SIG-M5 treated with dmso at 0.1 percent for 504 hours (cell line): ENCODE results near the gene CCDC63.
A peak's percentile ranks its signal among the peaks of the same experiment; 100 is the strongest.

ENCODE experiments used
- DNase-seq: peaks from one replicate; lab custom pipeline; 2025; ENCODE audit not compliant: unreplicated experiment; lab: John Stamatoyannopoulos, UW

The CCDC63 gene

DNA sequence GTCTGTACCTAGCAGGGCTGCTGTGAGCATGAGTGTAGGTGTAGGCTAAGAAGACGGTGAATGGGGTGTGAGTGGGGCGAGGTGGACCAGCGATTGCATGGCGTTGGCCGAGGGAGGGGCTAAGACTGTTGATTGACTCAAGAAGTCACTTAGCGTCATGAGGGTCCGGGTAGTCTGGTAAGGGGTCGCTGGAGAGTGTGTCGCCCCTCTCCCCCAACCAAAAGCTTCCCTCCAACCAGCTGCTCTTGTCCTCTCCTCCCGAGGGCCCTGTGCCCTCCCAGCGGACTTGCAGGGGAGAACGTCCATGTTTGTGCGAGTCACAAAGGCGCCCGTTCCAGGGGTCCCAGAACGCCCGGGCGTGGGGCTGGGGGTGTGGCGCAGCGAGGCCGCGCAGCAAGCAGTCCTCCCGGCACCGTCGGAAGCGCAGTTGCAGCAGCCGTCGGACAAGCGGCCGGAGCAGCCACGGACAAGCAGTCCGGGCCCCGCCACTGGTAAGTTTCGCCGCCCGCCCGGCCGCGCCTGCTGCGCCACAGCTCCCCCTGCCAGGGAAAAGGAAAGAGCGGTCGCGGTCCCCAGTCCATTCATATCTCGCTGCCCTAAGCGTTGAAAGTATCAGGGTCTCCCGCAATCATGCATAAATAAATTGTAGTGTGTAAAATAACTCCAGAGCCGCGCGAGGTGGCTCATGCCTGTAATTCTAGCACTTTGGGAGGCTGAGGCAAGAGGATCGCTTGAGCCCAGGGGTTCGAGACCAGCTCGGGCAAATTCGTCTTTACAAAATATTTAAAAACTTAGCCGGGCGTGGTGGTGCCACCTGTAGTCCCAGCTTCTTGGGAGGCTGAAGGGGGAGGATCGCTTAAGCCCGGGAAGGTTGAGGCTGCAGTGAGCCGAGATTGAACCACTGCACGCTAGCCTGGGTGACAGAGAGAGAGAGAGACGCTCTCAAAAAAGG lies at the start of gene CCDC63:
CCDC63 (plus strand) TSS at position 373 of the 952 bp plus-strand sequence. CDS start 5,968 bp downstream, outside the sequence.
- DNase-seq = peak; percentile 62

DNA sequence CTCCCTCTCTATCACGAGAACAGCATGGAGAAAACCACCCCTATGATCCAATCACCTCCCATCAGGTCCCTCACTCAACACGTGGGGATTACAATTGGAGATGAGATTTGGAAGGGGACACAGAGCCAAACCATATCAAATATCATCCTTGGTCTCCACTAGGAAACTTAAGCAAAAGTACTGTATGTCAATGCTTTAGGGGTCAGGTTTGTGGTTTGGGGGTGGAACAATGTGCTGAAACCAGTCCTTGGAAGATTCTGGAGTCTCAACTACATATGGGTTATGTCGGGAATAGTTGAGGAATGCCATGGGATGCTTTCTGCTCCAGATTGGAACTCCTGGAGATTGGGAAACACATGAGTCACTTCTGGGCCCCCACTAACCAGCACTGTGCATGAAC lies 48.3 kb upstream of the CCDC63 start:
- no peak for DNase-seq

DNA sequence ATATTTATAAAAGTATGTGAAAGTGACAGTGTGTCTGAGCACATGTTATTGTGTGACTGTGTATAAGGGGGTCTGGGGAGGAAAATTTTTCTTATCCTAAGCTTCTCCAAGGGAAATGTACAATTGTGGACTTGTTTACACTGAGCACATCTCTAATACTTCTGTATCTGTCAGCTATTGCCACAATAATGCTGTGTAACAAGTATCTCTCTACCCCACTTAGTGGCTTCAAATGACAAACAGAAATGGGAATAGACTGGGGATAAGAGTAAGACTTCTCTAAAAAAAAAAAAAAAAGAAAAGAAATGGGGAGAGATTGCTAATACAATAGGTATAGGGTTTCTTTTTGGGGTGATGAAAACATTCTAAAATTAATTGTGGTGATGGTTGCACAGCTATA lies 44.3 kb upstream of the CCDC63 start:
- DNase-seq = no peak

DNA sequence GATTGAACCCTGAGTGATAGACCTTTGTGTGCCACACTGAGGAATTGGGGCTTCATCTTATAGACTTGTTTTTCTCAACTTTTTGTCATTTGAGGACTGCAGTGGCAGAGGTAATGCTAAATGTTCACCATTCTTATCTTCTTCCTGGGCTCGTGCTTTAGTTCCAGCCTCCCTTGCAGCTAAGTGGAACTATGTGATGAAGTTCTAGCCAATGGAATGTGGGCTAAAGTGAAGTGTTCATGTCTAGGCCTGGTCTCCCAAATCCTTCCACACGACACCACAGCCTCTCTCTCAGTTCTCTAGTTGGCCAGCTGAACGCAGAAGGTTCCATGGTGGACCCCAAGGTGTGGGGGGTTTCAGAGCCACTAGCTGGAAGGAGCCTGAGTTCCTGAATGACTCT lies 42.4 kb upstream of the CCDC63 start:
- DNase-seq = no peak

DNA sequence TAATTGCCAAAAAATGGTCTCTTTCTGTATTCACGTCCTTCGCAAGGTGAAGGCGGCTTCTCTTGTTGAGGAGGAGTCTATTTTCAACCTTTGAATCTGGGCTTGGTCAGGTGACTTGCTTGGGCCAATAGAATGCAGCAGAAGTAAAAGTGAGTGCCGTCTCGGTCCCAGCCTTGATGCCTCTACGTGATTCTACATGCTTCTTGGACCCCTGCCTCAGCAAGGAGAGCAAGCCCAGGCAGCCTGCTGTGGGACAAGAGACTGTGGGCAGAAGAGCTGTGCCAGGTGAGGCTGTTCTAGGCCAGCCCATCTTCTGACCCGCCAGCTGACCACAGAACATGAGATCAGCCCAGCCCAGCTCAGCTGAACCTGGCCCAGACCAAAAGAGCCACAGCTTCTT lies 39.1 kb upstream of the CCDC63 start:
- no peak for DNase-seq

DNA sequence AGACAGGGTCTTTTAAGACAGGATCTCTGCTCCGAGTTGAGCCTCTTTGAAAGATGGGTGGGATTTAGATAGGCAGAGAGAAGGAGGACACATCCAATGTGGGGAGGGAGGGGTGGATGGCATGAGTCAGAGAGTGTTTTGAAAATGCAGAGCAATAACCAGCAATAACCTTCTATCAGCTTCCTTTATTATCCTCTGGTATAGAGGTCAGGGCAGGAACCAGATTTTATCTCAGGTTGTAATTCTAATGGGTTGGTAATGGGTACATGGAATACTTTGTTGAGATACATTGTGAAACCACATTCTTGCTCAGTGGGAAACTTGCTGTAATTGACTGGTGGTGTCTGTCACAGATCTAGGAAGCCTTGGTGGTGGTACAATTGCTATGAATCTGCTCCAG lies 37.6 kb upstream of the CCDC63 start:
- DNase-seq = no peak

DNA sequence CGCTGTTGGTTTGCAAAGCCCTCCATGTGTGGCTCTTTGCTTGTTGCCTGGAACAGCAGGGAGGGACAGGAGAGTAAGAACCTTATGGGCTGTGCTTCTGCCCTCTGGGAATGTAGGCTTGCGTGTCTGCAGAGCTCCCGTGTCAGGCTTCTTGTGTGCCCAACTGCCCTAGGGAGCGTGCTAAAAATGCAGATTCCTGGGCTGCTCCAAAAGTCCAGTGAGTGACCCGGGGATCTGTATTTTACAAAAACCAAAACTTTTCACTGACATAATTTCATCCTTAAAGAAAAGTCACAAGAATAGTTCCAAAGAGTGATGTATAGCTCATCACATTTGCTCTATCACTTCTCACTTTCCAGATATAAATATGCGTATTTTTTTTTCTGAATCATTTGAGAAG lies 34.8 kb upstream of the CCDC63 start:
- DNase-seq = no peak

DNA sequence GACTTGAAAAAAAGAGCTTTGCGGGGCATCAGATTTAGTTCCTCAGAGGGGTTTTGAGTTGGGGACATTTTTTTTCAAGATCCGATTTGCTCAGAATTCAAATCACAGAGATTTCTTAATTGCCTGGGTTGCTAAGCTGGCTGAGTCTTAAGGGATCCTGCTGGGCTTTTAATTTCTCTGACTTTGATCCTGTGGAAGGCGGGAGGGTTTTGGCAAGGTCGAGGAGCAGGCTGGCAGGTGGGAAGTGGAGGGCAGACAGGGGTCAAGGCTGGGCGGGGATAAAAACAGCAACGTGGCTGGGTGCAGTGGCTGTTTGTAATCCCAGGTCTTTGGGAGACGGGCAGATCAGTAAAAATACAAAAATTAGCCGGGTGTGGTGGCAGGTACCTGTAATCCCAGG lies 33.5 kb upstream of the CCDC63 start:
- no peak for DNase-seq

DNA sequence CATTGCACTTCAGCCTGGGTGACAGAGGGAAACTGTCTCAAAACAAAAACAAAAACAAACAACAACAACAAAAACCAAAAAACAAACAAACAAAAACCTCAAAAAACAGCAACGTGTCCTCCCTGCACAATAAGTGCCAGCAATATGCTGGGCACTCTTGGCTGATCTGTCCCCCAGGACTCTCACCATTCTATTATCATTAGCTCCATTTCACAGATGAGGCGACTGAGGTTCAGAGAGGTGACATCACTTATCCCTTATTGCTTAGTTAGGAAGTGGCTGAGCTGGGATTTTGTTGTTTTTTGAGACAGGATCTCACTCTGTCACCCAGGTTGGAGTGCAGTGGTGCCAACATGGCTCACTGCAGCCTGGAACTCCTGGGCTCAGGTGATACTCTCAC lies 33.0 kb upstream of the CCDC63 start:
- DNase-seq = no peak

DNA sequence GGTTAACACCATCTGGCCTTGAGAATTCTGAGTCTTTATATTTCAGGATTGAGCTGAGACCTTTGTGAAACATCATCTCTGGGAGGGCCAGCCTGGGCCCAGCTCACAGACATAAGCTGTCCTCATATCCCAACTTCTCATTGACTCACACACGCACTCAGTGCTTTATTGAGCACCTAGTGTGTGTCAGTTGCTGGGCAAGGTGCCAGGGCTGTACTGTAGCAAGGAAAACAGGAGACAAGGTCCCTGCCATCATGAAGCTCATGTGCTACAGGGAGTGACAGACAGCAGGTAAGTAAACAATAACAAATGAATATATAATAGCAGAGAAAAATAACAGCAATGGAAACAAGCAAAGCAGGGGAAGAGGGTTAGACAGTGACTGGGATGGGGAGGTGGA lies 30.5 kb upstream of the CCDC63 start:
- DNase-seq = no peak

DNA sequence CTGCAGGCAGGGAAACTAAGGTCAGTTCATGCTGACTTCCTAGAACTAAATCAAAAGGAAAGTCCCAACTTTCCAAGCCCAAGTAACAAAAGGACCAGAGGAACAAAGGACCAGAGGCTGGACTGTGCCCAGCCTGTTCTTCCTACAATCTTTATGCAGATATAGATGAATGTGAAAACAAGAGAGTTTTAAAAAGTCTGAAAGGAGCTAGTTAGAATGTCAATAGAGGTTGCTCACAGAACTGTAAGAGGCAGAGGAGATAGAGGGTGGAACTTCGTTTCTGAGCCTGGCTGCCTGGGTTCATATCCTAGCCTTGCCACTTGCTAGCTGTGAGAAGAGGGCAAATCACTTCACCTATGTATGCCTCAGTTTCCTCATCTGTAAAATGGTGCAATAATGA lies 30.0 kb upstream of the CCDC63 start:
- DNase-seq = no peak

DNA sequence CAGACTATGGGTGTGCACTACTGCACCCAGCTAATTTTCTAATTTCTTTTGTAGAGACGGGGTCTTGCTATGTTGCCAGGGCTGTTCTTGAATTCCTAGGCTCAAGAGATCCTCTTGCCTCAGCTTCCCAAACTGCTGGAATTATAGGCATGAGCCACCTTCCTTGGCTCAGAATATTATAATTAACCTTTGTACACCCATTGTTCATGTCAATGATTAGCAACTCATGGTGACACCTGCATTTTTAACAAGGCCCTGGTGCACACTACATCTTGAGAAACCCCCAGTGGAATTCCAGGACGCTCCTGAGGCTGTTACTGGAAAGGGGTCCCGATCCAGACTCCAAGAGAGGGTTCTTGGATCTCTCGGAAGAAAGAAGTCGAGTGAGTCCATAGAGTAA lies 28.3 kb upstream of the CCDC63 start:
- DNase-seq = no peak

DNA sequence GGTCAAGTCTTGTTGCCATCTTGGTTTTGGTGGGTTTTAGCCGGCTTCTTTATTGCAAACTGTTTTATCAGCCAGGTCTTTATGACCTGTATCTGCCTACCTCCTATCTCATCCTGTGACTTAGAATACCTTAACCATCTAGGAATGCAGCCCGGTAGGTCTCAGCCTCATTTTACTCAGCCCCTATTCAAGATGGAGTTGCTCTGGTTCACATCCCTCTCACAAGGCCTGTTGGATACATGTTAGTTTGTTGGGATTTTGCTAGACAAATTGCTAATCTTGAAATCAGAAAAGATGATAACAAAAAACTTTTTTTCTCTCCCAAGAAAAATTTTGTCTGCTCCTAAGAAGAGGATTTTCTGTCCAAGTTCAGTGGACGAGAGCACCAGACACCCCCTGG lies 27.6 kb upstream of the CCDC63 start:
- no peak for DNase-seq

DNA sequence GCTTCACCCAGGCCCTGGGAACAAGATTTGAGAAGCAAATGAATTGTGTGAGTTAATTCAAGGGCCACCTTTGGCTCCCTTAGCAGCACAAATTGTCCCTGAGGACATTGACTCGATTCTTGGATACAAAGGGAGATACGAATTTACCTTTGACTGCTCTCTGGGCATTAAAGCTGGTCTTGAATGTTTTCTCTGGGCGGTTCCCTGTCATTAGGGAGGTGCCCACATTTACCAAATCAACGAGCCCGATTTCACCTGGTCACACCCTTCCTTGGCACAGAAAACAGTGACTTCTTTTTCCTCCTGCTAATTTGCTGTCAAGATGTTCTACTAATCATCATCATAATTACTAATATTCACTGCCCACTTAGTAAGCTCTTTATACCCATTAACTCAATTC lies 27.1 kb upstream of the CCDC63 start:
- DNase-seq = no peak

DNA sequence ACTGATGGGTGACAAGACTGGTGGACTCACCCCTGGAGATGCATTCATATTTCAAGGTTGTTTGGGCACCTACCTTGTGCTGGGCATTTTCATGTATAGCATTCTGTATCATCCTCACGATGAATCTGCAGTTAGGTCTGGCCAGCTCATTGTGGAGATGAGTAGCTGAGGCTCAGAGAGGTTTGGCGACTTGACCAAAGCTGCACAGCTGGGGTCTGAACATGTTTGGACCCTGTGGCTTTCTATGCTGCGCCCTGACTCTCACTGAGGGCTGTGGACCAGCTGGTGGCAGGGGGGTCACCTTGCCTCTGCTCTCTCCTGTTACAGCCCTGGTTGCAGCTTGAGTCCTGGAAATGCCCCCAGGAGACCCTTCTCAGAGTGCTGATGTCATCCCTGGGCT lies 24.9 kb upstream of the CCDC63 start:
- DNase-seq = no peak

DNA sequence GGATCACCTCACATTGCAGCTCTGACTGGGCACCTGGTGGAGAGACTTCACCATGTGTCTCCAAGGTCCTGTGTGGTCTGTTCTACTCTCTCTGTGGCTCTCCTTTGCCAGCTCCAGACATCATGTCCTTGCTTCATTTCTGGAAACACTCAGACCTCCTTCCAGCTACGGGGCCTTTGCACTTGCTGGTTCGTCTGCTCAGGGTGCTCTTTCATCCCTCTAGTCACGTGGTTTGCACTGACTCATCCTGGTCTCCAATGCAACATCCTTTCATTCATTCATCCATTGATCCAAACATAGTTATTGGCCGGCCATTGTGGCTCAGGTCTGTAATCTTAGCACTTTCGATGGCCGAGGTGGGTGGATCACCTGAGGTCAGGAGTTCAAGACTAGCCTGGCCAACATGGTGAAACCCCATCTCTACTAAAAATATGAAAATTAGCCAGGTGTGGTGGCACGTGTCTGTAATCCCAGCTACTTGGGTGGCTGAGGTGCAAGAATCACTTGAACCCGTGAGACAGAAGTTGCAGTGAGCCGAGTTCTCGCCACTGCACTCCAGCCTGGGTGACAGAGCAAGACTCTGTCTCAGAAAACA lies 23.9 kb upstream of the CCDC63 start:
- DNase-seq = no peak

DNA sequence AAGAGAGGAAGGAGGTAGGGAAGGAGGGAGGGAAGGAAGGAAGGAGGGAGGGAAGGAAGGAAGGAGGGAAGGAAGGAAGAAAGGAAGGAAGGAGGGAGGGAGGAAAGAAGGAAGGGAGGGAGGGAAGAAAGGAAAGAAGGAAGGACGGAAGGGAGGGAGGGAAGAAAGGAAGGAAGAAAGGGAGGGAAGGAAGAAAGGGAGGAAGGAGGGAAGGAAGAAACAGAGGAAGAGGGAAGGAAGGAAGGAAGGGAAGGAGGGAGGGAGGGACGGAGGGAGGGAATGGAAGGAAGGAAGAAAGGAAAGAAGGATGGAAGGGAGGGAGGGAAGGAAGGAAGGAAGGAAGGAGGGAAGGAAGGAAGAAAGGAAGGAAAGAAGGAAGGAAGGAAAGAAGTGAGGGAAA lies 22.4 kb upstream of the CCDC63 start:
- no peak for DNase-seq

DNA sequence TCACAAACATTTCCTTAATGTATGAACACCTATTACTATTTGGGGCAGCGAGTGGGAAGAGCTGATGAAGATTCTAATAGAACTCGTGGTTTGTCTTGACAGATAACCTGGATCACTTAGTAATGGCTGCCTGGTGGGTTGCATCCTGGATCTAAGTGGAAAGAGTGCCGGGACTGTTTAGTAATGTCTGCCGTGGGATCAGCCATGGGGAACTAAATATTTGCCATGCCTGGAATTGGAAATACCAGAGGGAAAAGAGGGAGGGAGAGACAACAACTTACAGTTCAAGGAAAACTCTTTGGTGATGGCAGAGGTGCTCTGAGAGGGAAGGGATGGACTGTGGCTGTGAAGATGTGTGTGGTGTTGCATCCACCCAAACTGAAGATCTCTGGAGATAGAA lies 21.3 kb upstream of the CCDC63 start:
- DNase-seq = no peak

DNA sequence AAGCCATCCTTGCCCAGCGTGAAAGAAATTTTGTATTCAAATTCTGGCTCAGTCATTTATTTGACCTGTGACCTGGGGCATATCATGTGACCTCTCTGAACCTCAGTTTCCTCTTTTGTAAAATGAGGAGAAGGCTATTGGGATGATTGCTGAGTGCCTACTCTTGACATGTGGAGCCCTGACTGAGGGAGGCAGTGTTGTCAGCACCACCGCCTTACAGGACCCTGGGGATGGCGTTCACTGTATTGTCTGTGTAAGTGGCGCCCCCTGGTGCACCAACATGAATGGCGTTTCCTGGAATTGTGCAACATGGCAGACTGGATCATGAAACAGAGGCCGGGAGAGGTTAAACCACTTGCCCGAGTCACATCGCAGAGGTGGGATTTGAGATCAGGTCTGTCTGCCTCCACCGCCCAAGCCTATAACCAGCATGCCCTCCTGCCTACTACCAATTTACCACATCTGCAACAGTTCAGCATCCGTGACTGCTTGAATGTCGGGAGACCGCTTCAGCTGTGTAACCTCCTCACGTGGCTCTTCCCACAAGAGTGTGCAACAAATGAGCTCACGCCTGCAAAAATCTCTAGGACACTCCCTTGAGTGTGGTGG lies 20.1 kb upstream of the CCDC63 start:
- peak; percentile 94 for DNase-seq

DNA sequence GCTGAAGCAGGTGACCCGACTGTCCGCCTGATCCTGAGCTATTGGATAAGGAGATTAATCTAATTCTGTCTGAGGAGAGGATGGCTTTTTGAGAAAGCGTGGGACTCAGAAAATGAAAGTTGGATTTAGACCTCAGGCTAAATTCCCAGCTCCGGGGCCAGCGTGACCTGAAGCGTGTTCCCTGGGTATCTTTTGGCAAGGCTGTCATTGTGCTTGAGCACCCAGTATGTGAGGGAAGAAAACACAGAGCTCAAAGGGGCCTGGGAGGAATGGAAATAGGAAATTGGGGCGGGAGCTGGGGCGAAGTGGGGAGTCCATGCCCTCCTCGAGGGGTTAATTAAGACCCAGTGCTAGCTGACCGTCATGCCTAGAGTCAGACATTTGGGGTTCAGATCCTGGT lies 17.5 kb upstream of the CCDC63 start:
- DNase-seq = no peak

DNA sequence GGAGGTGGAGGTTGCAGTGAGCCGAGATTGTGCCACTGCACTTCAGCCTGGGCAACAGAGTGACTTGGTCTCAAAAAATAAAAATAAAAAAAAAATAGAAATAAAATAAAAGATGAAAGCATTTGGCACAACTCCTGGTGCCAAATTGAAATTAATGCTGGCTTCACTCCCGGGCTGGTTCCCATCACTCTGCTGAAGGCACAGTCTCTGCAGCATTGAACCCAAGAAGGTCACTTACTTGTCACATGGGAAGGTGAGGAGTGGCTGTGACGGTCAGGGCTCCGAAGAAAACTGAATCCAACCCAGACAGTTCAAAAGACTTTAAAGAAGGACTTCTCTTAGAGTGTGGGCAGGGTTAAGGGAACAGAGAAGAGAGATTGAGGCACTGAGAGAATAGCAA lies 10.5 kb upstream of the CCDC63 start:
- no peak for DNase-seq

DNA sequence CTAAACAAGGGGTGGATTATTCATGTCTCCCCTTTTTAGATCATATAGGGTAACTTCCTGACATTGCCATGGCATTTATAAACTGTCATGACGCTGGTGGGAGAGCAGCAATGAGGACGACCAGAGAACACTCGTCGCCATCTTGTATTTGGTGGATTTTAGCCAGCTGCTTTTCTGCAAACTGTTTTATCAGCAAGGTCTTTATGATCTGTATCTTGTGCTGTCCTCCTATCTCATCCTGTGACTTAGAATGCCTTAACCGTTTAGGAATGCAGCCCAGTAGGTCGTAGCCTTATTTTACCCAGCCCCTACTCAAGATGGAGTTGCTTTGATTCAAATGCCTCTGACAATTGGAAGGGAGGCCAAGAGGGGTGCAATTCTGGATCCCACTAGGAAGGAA lies 5.8 kb upstream of the CCDC63 start:
- no peak for DNase-seq
